Prostate gland (tissue), 2 donors: ENCODE measurements around the gene DCP2.

ENCODE experiments used
- POLR2A ChIP-seq: fragments of 450-650 bp; IDR thresholded peaks from one replicate; pipeline ENCODE4 v1.6.1; 2016; ENCODE audit warnings: antibody characterized with exemption, mild to moderate bottlenecking
- POLR2AphosphoS5 ChIP-seq: sonication (generic); formaldehyde crosslinking; IDR thresholded peaks from one replicate; pipeline ENCODE4 v1.6.1; 2017; ENCODE audit warnings: antibody characterized with exemption
- TF ChIP-seq, protein P1 (sequence below), 4 experiments: fragments of 200-600 bp in 2 of 4; fragments of 450-650 bp in 2 of 4; sonication (generic) in 2 of 4; IDR thresholded peaks; 1 replicate in 3 of 4; 2 replicates in 1 of 4; pipeline ENCODE4 v1.5.1; 2016 to 2019; ENCODE audit warnings: antibody characterized with exemption in 4 of 4, mild to moderate bottlenecking in 2 of 4, moderate library complexity in 2 of 4

DNA sequence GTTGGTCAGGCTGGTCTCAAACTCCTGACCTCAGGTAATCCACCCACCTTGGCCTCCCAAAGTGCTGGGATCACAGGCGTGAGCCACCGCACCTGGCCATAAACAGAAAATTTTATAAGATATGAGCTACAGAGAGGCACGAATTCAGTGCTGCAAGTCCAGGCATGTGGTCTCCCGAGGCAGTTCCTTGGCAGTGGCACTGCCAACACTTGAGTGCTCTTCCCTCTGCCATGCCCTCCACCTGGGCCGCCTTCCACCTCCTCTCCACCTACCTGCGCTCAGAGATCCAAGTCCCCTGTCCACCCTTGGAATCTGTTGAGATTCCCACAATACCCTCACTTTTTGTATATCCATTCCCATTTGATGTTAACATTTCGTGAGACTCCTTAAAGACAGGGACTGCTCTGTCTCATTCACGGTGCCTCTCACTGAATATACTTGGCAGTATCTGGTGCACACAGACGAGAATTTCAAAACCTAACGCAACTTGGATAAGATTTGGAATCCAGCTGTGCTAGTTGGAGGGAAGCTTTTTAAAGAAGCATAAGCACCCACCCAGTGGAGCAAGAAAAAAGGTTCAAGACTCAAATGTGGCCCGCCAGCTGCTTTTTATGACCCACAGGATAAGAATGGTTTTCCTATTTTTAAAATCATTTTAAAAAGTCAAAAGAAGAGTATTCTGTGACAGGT, 68.3 kb downstream of the DCP2 start:
- TF ChIP-seq, protein P1, sequence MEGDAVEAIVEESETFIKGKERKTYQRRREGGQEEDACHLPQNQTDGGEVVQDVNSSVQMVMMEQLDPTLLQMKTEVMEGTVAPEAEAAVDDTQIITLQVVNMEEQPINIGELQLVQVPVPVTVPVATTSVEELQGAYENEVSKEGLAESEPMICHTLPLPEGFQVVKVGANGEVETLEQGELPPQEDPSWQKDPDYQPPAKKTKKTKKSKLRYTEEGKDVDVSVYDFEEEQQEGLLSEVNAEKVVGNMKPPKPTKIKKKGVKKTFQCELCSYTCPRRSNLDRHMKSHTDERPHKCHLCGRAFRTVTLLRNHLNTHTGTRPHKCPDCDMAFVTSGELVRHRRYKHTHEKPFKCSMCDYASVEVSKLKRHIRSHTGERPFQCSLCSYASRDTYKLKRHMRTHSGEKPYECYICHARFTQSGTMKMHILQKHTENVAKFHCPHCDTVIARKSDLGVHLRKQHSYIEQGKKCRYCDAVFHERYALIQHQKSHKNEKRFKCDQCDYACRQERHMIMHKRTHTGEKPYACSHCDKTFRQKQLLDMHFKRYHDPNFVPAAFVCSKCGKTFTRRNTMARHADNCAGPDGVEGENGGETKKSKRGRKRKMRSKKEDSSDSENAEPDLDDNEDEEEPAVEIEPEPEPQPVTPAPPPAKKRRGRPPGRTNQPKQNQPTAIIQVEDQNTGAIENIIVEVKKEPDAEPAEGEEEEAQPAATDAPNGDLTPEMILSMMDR (IDR thresholded peaks at IDR 0.05) = no peak
- TF ChIP-seq POLR2AphosphoS5 = no peak
- no peak for TF ChIP-seq POLR2A
